HG03457 (cell line): ENCODE data around the gene CST4.
"Not testable (repeated sequence)": the region's sequence is repeated elsewhere in the genome, so short reads cannot be mapped to it uniquely, and the experiment has no call there.

Source experiments
- ATAC-seq: cut with Tn5 transposase; IDR thresholded peaks from one replicate; pipeline ENCODE4 v1.9.1; 2021; ENCODE audit warnings: moderate number of reproducible peaks; ENCODE audit not compliant: unreplicated experiment

CST4 gene

DNA sequence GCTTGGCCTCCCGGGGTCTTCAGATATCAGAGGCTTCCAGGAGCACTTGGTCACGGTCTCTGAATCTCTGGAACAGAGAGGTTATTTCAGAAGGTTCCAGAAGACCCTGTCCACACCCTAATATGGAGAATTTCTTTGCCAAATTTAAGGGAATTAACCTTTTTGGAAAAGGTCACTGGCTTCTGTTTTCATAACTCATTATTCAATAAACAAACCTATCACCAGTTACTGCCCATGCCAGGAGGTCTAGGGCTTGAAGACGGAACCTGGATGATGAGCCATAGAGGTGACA, 507 bp upstream of the CST4 start:
- no peak for ATAC-seq

DNA sequence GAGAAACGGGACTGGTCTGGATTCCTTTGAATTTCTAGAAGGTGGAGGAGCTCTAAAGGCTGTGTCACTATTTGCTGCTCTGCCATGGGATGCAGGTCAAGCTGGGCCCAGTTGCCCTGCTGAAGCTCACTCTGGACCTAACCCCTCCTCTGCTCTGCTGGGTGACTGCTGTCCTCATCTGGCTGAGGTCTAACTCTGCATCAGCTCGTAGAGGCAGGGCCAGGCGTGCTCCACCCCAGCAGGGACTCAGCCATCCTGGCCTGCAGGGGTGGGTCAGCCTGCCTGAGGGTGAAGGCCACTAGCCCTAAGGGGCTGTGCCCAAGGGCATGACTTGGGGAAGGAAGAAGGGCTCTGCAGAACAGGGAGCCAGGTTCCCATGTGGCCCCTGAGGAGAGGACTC, 852 bp downstream of the CST4 start:
- ATAC-seq: no peak

DNA sequence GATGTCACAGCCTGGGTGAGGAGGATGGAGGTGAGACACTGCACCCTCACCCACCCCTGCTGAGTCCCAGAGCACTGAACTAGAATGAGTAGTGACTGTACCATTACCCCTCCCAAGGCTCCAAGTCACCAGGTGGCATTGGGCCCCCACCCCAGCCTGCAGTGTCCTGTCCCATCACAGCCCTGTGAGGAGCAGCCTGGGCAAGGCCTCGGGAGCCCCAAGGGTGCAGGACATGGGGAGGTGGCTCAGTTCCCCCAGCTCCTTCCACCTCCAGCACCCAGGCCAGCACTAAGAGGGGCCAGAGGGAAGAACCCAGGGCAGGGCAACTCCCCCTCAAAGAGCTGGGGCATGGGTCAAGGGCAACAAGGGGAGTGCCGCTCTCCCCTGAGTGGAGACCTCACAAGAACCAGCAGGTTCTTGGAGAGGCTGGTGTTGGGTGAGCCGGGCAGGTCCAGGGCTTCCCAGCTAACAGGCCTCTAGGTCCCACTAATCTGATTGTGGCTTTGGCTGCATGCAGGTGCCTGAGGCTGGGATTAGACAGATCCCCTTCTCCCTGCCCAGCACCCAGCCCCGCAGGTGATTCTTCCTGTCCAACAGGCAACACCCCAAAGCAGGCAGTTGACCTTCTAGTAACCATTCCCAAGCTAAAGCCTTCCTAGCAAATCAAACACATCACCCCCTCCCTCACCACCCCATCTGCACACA, 2.6 kb downstream of the CST4 start:
- no peak for ATAC-seq

DNA sequence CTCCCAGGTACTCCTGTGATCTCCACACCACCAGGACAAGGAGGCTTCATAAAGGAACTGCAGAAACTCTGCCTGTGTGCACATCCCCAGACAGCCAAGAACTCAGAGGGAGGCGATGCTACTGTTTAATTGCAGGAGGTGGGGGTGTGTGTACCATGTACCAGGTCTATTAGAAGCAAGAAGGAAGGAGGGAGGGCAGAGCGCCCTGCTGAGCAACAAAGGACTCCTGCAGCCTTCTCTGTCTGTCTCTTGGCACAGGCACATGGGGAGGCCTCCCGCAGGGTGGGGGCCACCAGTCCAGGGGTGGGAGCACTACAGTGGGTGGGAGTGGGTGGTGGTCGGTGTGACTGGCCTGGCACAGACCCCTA, 3.3 kb downstream of the CST4 start:
- ATAC-seq: not testable (repeated sequence)

DNA sequence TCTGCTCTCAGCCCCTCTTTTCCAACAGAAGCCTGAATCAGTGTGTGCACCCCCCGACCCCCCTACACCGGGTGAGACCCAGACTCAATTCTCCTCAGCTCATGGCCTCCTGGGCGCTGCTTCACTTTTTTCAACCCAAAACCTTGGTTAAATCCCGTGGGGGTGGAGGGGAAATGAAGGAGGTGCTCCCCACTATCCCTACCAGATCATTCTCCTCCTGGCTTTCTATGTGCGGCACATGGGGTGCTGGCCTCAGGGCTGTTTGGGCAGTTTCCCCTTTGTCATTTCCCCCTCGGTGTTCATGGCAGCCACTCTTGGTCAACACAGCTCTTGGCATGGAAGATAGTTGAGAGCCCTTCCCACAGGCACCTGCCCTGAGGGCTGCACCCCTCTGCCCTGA, 4.6 kb downstream of the CST4 start:
- ATAC-seq: no peak

DNA sequence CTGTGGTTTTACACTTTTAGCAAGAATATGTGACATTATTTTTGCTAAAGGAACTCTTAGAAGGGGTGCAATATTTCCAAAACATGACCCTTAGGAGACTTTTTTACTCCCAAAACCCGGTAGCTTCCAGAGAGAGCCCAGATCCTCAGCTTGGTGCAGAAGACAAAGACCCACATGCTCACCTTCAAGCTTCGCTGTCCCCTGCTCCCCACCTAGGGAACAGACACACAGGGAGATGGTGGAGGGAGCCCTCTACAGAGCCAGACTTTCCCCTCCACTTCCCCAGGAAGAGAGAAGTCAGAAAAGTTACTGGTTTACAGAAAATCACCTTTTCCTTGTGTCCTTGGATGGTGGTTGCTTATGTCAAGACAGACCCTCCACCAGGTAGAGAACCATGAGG, 5.0 kb downstream of the CST4 start:
- ATAC-seq: no peak

DNA sequence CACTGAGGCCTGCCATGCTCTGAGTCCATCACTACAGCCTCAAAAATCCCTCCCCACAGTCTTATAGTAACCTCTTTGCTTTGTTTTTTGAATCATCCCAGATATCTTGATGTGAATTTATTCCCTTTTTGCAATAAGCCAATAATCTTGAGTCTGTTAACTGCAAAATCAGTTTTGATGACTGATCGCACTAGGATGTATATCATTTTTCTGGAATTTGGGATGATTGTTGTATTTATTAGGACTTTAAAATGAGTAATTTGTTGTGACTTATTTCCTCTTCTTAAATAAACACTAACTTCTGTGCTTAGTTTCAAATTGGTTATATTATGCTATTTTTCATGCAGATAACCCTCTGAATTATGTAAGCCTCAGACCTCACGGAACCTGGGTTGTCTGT, 5.6 kb downstream of the CST4 start:
- ATAC-seq: no peak

DNA sequence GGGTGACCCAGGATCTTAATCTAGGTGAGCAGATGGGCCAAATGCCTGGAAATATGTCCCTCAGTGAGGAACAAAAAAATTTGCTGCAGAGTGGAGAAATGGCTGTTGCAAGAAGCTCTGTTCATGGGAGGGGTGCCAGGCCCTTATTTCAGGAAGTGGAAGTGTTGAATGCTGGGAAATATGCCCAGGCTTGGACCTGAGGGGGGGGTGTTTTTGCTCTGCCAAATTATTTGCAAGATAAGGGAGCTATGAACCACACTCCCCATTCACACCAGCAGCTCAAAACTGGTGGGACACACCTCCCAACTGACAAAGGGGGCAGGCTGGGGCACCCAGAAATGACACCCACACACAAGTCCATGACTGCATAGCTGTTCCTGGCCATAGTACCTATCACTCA, 8.7 kb downstream of the CST4 start:
- ATAC-seq: no peak

DNA sequence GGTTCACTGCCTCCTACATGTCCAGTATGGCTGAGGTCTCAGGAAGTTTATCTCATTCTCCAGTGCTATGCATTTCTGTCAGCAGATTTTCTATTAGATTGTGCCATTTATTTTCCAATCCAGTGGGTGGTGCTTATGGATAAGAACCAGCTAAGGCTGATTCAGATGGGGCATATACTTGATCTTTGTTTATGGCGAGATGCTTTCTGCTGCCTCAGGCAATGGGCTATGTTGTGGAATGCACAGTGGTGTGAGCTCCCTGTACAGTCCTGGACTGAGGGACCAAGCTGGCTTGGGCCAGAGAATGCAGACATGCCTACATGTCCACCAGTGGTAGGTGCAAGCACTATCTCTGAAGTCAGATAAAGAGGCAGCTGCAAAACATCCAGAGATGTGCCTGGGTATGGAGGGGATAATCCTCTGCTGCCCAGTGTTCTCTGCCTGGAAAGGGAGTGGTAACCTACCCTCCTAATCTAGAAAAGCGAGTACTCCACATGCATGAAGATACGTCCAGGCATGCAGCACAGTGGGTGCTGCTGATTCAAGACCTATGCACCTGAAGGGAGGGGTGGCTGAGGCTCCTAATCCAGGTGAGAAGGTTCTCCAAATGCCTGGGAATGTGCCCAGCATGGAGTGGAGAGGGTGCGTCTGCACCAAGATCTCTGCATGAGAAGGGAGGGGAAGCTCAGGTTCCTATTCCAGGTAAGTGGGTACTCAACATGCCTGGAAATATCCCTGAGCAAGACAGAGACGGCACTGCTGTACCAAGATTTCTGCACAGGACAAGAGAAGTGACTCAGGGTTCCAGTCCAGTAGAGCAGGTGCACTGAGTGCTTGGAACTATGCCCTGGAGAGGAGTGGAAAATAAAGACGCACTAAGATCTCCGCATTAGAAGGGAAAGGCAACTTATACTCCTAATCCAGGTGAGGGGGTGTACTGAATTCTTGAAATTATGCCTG, 9.4 kb downstream of the CST4 start:
- ATAC-seq: no peak

DNA sequence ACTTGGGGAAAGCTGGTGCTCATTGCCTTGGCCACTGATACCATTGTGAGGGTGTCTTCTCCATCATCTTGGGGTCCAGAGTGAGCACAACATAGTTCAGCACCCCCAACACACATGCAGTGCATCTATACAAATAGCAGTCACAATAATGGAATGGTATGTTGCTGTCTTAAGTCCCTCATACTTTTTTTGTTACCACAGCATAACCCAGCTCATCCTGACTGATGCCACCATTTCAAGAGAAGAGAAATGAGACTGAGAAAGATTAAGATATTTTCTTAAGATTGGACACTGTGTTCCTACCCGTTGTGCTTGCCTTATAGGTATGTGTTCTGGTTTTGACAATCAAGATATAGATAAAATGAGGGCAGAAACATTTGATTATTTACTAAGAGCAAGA, 15.6 kb downstream of the CST4 start:
- ATAC-seq: no peak

DNA sequence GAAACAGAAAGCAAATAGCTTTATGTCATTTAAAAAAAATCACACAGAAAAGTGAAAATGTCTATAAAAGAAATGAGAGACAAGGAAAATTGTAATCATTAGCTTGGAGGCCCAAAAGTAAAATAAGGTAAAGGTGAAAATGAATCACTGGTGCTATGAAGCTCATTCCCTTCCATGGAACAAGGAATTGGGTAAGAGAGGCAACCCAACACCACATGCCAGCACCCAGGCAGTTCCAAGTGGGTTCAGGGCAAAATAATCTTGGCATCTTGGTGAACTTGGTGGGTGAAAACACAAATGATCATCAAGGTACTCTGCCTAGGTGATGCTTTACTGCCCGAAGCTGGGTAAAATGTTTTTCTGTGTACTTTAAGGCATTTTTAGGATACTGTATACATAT, 16.7 kb downstream of the CST4 start:
- ATAC-seq: no peak

DNA sequence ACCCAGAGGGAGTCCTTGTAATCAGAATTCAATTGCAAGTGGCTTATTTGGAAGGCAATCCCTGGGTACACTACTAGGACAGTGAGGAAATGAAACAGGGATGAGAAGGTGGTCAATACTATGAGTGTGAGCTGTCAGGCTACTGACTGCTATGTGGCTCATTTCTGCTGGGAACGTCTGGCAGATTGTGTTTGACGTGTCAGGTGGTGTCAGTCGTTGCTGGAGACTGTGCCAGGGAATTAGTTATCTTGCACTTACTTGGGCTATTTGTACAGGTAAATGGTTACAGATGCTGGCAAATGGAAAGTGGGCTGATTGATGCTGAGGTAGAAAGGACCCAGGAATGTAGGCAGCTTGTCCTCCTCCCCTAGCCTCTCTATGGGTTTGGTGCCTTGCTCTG, 17.4 kb downstream of the CST4 start:
- ATAC-seq: no peak

DNA sequence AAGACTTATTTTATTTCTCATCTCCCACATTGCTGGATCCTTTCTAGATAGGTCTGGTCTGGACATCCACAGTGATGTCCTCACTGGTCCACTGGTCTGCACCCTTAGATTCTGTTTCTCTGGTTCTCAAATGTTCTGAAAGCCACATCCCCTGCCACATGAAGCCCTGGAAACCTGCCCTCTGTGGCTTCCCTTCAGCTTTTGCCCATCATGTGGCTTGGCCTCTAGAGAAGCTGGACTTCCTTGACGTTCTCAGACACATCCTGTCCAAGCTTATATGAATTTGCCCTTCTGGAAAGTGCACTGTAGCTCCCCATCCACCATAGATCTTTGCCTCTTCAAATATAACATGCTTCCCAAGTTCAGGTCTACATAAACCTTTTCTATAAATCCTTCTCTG, 18.5 kb downstream of the CST4 start:
- no peak for ATAC-seq

DNA sequence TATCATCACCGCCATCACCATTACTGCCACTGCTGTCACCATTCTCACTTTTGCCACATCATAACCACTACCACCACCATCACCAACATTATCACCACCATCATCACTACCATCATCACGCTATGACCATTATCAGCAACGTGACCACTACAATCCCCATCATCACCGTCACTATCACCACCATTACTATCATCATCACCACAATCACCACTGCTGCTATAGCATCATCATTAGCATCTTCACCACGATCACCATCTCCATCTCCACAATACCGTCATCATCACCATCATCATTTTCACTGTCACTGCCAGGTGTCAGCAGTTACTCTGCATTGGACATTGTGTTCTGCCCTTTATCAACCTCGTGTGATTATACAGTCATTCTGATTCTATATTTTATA, 19.0 kb downstream of the CST4 start:
- ATAC-seq: no peak

DNA sequence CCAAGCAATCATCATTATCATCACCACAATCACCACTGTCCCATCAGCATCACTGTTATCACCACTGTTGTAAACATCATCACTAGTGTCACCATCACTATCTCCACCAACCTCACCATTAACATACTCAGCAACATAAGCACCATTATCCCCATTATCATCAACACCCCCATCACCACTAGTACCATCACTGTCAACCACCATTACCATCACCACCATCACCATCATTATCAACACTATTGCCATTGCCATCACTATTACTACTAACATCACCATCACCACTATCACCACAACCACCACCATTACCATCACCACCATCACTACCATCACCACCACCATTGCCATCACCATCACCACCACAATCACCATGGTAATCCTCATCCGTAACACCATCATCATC, 19.5 kb downstream of the CST4 start:
- ATAC-seq: no peak

DNA sequence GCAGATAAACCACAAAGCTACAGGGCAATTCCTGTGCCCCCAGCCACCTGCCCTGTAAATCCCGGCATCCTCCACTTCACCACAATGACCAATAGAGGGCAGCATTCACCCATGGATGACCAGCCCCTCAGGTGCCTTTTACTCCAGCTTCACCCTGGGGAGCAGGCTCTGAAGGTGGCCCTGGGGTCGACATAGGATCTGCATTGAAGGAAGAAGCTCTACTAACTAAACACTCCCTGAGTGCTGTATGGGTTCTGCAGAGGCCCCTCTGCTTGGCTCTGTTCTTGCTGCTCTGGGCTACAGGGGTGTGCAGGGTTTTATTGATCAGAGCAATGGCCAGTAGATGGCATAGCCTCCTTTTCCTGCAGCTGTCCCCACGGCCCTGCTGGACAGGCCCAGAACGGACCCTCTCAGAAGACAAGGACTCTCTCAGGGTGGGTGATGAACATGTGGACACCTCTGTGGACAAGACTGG, 20.3 kb downstream of the CST4 start:
- peak; percentile 71 for ATAC-seq

DNA sequence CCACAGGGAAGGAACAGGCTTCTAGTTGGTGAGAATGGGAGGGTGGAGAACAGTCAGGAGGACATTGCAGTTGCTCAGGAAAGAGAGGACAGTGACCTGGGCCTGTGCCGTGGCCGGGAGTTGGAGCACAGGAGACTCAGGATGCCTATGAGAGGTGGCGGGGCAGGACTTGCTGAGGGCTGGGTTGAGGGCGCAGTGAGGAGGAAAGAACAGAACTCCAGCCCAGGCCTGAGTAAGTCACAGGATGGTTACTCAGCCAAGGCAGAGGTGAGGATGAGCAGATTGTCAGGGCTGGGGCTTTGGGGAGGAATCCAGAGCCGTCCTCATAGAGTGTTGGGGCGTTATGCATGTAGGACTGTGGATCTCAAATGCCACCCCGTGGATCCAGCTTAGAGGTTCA, 21.2 kb downstream of the CST4 start:
- ATAC-seq: no peak

DNA sequence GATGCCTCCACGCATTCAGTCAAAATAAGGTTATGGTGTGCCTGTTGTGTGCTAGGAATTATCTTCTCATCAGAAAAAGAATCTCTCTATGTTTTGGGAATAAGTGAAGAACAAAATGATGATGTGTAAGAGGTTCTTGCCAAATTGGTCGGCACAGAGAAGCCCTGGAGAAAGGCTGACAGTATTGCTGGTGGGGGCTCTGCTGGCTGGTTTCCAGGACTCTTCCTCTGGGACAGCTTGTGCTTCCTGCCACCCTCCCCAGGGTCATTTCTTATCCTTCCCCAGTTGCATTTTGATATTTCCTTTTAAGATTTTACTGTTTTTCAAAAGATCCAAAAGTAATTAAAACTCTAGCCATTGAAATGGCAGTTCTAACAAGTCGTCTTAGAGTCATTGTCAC, 22.1 kb downstream of the CST4 start:
- no peak for ATAC-seq

DNA sequence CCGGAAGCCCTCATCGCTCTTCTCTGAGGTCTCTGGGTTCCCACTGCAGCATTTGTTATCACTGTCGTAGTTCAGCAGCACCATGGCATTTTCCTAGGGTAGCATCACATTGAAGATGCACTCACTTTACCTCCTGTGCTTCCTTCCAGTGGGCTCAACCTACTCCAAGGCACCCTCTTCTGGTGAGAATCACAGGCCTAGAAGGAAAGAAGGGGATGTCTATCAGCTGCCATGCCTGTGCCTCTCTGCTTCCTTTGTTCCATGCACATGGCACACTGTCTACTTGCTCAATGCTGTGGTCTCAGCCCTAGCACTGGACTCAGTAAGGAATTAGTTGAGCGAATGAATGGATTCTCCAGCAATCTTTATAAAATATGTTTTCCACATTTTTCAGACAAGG, 22.6 kb downstream of the CST4 start:
- no peak for ATAC-seq

DNA sequence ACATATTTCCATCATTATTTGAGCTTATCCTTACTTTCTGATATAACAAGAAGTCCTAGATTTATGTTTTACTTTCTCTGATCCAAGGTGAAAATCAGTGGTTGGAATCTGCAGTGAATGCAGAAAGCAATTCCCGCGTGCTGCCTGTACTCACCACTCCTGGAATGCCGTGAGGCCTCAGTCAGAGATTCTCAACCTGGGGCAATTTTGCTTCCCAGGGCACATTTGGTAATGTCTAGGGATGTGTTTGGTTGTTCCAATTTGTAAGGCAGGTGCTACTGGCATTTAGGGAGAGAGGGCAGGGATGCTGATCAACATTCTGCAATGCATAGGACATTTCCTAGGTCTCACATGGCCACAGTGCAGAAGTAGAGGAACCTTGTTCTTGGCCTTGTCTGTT, 23.9 kb downstream of the CST4 start:
- no peak for ATAC-seq

DNA sequence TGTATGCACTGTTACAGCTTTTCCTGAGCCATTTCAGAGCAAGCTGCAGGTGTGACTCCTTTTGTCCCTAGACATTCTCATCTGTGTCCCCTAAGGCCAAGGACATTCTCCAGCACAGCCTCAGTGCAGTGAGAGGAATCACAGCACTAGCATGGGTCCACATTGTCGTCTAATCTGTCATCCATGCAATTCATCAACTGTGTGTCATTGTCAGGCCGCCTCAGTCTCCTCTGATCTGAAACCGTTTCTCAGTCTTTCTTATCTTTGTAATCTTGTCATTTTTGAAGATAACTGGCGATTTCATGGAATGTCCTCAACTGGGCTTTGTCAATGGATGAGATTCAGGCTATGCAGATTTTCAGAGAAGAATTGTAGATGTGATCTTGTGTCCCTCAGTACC, 24.8 kb downstream of the CST4 start:
- not testable (repeated sequence) for ATAC-seq

DNA sequence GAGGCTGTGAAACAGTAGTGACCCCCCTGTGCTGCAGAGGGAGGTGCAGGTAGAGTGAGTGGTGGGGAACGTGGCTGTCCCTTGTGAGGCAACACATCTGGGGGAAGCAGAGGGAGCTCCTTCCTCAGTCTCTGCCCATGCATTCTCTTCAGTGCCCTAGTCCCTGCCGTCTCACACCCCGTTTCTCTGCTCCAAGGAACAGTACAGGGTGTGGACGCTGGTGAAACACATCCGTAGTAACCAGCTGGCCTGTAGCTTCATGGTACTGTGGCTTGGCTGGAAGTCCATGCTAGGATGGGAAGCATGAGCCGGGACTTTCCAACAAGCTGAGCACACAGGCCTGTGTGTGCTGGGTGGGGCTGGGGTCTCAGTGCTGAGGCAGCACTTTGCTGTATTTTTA, 25.7 kb downstream of the CST4 start:
- no peak for ATAC-seq
